Neuronal stem cell (in vitro differentiated cells): Measurements from ENCODE around the gene LCAT.

ENCODE experiments used
- DNase-seq: peaks from one replicate; pipeline ENCODE4 v3.0.0-alpha.2; 2013; ENCODE audit warnings: low spot score
- H2AFZ ChIP-seq: one replicate; pipeline ENCODE4 v1.6.1; 2013; ENCODE audit warnings: mild to moderate bottlenecking, low read length, inconsistent platforms
- H2AK5ac ChIP-seq: 2 replicates; pipeline ENCODE4 v1.6.1; 2013; ENCODE audit warnings: low read depth, mild to moderate bottlenecking, inconsistent platforms, low read length, moderate library complexity, mixed read lengths
- H2BK120ac ChIP-seq: 2 replicates; pipeline ENCODE4 v1.6.1; 2013; ENCODE audit warnings: low read depth, mild to moderate bottlenecking, inconsistent platforms, low read length, moderate library complexity, mixed read lengths
- H2BK12ac ChIP-seq: one replicate; pipeline ENCODE4 v1.6.1; 2013; ENCODE audit warnings: low read length, inconsistent platforms
- H2BK15ac ChIP-seq: 2 replicates; pipeline ENCODE4 v1.6.1; 2013; ENCODE audit warnings: mild to moderate bottlenecking, low read length, inconsistent platforms, mixed read lengths
- H2BK5ac ChIP-seq: one replicate; pipeline ENCODE4 v1.6.1; 2013; ENCODE audit warnings: inconsistent platforms, mild to moderate bottlenecking, low read length, moderate library complexity
- H3K14ac ChIP-seq: one replicate; pipeline ENCODE4 v1.6.1; 2013; ENCODE audit warnings: low read length, inconsistent platforms
- H3K18ac ChIP-seq: 2 replicates; pipeline ENCODE4 v1.6.1; 2013; ENCODE audit warnings: low read length, inconsistent platforms
- H3K23ac ChIP-seq: 2 replicates; pipeline ENCODE4 v1.6.1; 2013; ENCODE audit warnings: low read depth, mild to moderate bottlenecking, mixed read lengths, low read length, inconsistent platforms; ENCODE audit not compliant: poor library complexity
- H3K27ac ChIP-seq: replicated peaks from 3 replicates; pipeline ENCODE4 v1.5.1; 2013; ENCODE audit warnings: low read length, inconsistent platforms
- H3K27me3 ChIP-seq, 3 experiments: 2 replicates each; pipeline ENCODE4 v1.6.1; 2013; ENCODE audit warnings: low read length in 3 of 3, mild to moderate bottlenecking in 2 of 3, inconsistent platforms in 1 of 3, low read depth in 1 of 3, mixed read lengths in 1 of 3, moderate library complexity in 1 of 3; ENCODE audit not compliant: control insufficient read depth in 3 of 3, insufficient read depth in 3 of 3
- H3K36me3 ChIP-seq, 2 donors: replicated peaks in 1 of 2; 2 replicates each; pipeline ENCODE4 v1.6.1; 2013; ENCODE audit warnings: low read length in 2 of 2; ENCODE audit not compliant: control insufficient read depth in 2 of 2, insufficient read depth in 2 of 2
- H3K4ac ChIP-seq: 2 replicates; pipeline ENCODE4 v1.6.1; 2013; ENCODE audit warnings: inconsistent platforms, mild to moderate bottlenecking, low read length, moderate library complexity
- H3K4me1 ChIP-seq, 2 donors: 1 replicate in 1 of 2; 2 replicates in 1 of 2; pipeline ENCODE4 v1.6.1; 2013; ENCODE audit warnings: low read length in 2 of 2, low read depth in 1 of 2; ENCODE audit not compliant: control insufficient read depth in 2 of 2, insufficient read depth in 1 of 2
- H3K4me2 ChIP-seq: one replicate; pipeline ENCODE4 v1.6.1; 2013; ENCODE audit warnings: mild to moderate bottlenecking, low read length, inconsistent platforms; ENCODE audit not compliant: insufficient read depth, poor library complexity, severe bottlenecking
- H3K4me3 ChIP-seq, 2 donors: 2 replicates each; pipeline ENCODE4 v1.5.1; 2013; ENCODE audit warnings: low read length in 2 of 2, mild to moderate bottlenecking in 2 of 2, inconsistent platforms in 1 of 2, moderate library complexity in 1 of 2
- H3K79me1 ChIP-seq: one replicate; pipeline ENCODE4 v1.6.1; 2013; ENCODE audit warnings: low read depth, mild to moderate bottlenecking, inconsistent platforms, low read length, moderate library complexity
- H3K9ac ChIP-seq: one replicate; pipeline ENCODE4 v1.6.1; 2013; ENCODE audit warnings: mild to moderate bottlenecking, low read depth, low read length, inconsistent platforms; ENCODE audit not compliant: poor library complexity
- H3K9me3 ChIP-seq, 2 donors: replicated peaks in 1 of 2; 2 replicates each; pipeline versions ENCODE3 to v1.6.1; 2013; ENCODE audit warnings: low read length in 2 of 2, mild to moderate bottlenecking in 2 of 2, inconsistent platforms in 1 of 2, low read depth in 1 of 2, mixed read lengths in 1 of 2, moderate library complexity in 1 of 2; ENCODE audit not compliant: control insufficient read depth in 2 of 2, insufficient read depth in 1 of 2
- H4K8ac ChIP-seq: one replicate; pipeline ENCODE4 v1.6.1; 2013; ENCODE audit warnings: low read depth, mild to moderate bottlenecking, inconsistent platforms, low read length, moderate library complexity
- H4K91ac ChIP-seq: one replicate; pipeline ENCODE4 v1.6.1; 2013; ENCODE audit warnings: low read length, low read depth, mild to moderate bottlenecking, inconsistent platforms; ENCODE audit not compliant: poor library complexity
- WGBS, 2 donors: extraction: QIAGEN DNeasy Blood & Tissue Kit; methylation state at CpG; one replicate each; pipeline ENCODE4 v1.1.7; 2013; ENCODE audit warnings: missing lambda C conversion rate in 2 of 2, mixed read lengths in 1 of 2; ENCODE audit not compliant: insufficient read length in 2 of 2, insufficient replicate concordance in 1 of 2; ENCODE audit errors: extremely low coverage in 2 of 2; 5-methylcytosine and 5-hydroxymethylcytosine counted together

The LCAT gene

GRCh38 chr16:67965668-67966548 is 22.0 kb upstream of the LCAT start:
- H3K4me3 ChIP-seq, result peak overlapping the region in 1 of 2 donors; percentile 56
- H3K27ac ChIP-seq, result peak overlapping the region; percentile 20

GRCh38 chr16:67964477-67965131 is 20.7 kb upstream of the LCAT start:
- H3K4me2 ChIP-seq, result no peak overlapping the region
- H3K18ac ChIP-seq, result peak overlapping the region; percentile 57
- no peak overlapping the region for H2AK5ac ChIP-seq
- H3K4ac ChIP-seq, result no peak overlapping the region
- H3K9ac ChIP-seq, result peak overlapping the region; percentile 22
- no peak overlapping the region for H2BK12ac ChIP-seq
- H3K23ac ChIP-seq, result peak overlapping the region; percentile 36
- no peak overlapping the region for H2BK15ac ChIP-seq
- H2AFZ ChIP-seq, result no peak overlapping the region
- no peak overlapping the region for H2BK5ac ChIP-seq
- WGBS, 2 donors, result no CpG with 5 or more reads among the region's 6 CpGs
- peaks cover 0 to 2% (median 0%) of the 10 kb centered on the region in 3 experiments for H3K27me3 ChIP-seq
- no peak overlapping the region for H4K8ac ChIP-seq
- no peaks in the 10 kb centered on the region for H3K9me3 ChIP-seq
- H3K79me1 ChIP-seq, result peaks cover 20% of the 10 kb centered on the region
- no peak for DNase-seq
- H2BK120ac ChIP-seq, result no peak overlapping the region
- H3K14ac ChIP-seq, result no peak overlapping the region
- H3K36me3 ChIP-seq, result peaks cover 35 to 42% of the 10 kb centered on the region in 2 donors
- H3K4me1 ChIP-seq, result peaks cover 20 to 27% of the 10 kb centered on the region in 2 donors
- peak overlapping the region; percentile 16 for H4K91ac ChIP-seq
- H3K4me3 ChIP-seq, result peak overlapping the region in 1 of 2 donors; percentile 12
- H3K27ac ChIP-seq, result no peak overlapping the region

More at GRCh38 chr16:67965668-67966548, 22.0 kb upstream of the LCAT start:
- no peak overlapping the region for H4K8ac ChIP-seq
- H3K27me3 ChIP-seq, result no peaks in the 10 kb centered on the region
- no CpG with 5 or more reads among the region's 11 CpGs for WGBS, 2 donors
- H3K79me1 ChIP-seq, result peaks cover 20% of the 10 kb centered on the region
- no peak overlapping the region for H3K14ac ChIP-seq
- no peak overlapping the region for H2BK12ac ChIP-seq
- no peak overlapping the region for H3K4ac ChIP-seq
- H3K18ac ChIP-seq, result peak overlapping the region; percentile 0
- H3K36me3 ChIP-seq, result peaks cover 23 to 29% of the 10 kb centered on the region in 2 donors
- H4K91ac ChIP-seq, result no peak overlapping the region
- no peak overlapping the region for H3K4me2 ChIP-seq
- no peak overlapping the region for H2AK5ac ChIP-seq
- H2BK120ac ChIP-seq, result no peak overlapping the region
- H3K9me3 ChIP-seq, result no peaks in the 10 kb centered on the region
- H2BK5ac ChIP-seq, result no peak overlapping the region
- H3K9ac ChIP-seq, result peak overlapping the region; percentile 75
- peaks cover 20 to 28% of the 10 kb centered on the region in 2 donors for H3K4me1 ChIP-seq
- H2BK15ac ChIP-seq, result no peak overlapping the region
- H3K23ac ChIP-seq, result no peak overlapping the region
- no peak overlapping the region for H2AFZ ChIP-seq
- no peak for DNase-seq

- no peaks in the 10 kb centered on the region for H3K9me3 ChIP-seq
- no CpG with 5 or more reads among the region's 32 CpGs for WGBS, 2 donors
These were observed 19.9 kb upstream of the LCAT start for GRCh38 chr16:67963662-67964321.

More at GRCh38 chr16:67963662-67964321, 19.9 kb upstream of the LCAT start:
- no peak for DNase-seq
- Histone ChIP-seq H3K27ac (no peak overlapping the region), H2AFZ (no peak overlapping the region), H3K9ac (peak overlapping the region; percentile 22), H3K18ac (peak overlapping the region; percentile 8), H3K4ac (no peak overlapping the region), H2BK12ac (no peak overlapping the region), H3K4me1 (peaks cover 20 to 24% of the 10 kb centered on the region in 2 donors), H3K4me3 (no peak overlapping the region), H3K27me3 (peaks cover 0 to 2% (median 0%) of the 10 kb centered on the region in 3 experiments), H2AK5ac (no peak overlapping the region), H3K4me2 (no peak overlapping the region), H2BK120ac (no peak overlapping the region), H3K14ac (no peak overlapping the region), H4K91ac (peak overlapping the region; percentile 6), H4K8ac (no peak overlapping the region), H2BK15ac (no peak overlapping the region), H3K79me1 (peaks cover 22% of the 10 kb centered on the region), H2BK5ac (no peak overlapping the region), H3K36me3 (peaks cover 43 to 49% of the 10 kb centered on the region in 2 donors), H3K23ac (peak overlapping the region; percentile 81)
